HG02678 (cell line): ENCODE data around the gene EVA1B.

Experiments
- ATAC-seq: cut with Tn5 transposase; IDR thresholded peaks from one replicate; pipeline ENCODE4 v1.9.1; 2021; ENCODE audit warnings: mild to moderate bottlenecking, moderate library complexity; ENCODE audit not compliant: unreplicated experiment

The EVA1B gene

DNA sequence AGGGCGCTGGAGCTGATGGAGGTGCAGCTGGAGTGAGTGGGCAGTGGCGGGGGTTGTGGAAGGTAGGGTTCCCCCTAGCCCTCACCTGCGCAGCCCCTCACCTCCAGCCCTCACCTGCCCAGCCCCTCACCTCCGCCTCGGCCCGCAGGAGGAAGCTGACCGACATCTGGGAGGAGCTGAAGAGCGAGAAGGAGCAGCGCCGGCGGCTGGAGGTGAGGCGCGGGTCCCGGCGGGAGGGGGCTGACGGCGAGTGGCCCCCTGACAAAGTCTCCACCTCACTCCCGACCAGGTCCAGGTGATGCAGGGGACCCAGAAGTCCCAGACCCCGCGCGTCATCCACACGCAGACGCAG is 2.7 kb downstream of the EVA1B start:
- no peak for ATAC-seq

DNA sequence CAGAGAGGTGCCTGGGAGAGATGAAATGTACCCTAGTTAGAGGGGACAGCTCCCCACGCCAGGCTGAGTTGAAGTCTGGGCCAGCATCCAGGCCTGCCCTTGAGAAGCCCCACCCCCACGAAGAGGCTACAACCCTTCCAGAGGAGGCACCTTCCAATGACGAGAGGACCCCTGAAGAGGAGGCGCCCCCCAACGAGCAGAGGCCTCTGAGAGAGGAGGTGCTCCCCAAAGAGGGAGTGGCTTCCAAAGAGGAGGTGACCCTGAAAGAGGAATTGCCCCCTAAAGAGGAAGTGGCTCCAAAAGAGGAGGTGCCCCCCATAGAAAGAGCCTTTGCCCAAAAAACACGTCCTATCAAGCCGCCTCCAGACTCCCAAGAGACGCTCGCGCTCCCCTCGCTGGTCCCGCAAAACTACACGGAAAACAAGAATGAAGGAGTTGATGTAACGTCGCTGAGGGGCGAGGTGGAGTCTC is 3.1 kb downstream of the EVA1B start:
- no peak for ATAC-seq

DNA sequence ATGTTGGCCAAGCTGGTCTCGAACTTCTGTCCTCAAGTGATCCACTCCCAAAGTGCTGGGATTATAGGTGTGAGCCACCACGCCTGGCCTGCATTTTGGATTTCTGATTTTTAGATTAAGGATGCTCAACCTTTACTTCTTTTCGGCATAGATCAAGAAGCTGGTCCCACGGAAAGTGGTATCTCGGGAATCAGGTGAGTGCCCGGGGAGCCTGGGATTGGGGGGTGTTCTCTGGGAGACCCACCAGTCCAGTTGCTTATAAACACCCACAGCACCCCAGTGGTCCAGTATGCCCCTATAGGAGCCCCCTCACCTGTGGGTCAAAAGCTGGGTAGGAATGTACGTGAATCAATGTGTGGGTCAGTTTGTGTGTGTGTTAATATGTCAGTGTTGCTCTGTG is 14.0 kb downstream of the EVA1B start:
- ATAC-seq = no peak

DNA sequence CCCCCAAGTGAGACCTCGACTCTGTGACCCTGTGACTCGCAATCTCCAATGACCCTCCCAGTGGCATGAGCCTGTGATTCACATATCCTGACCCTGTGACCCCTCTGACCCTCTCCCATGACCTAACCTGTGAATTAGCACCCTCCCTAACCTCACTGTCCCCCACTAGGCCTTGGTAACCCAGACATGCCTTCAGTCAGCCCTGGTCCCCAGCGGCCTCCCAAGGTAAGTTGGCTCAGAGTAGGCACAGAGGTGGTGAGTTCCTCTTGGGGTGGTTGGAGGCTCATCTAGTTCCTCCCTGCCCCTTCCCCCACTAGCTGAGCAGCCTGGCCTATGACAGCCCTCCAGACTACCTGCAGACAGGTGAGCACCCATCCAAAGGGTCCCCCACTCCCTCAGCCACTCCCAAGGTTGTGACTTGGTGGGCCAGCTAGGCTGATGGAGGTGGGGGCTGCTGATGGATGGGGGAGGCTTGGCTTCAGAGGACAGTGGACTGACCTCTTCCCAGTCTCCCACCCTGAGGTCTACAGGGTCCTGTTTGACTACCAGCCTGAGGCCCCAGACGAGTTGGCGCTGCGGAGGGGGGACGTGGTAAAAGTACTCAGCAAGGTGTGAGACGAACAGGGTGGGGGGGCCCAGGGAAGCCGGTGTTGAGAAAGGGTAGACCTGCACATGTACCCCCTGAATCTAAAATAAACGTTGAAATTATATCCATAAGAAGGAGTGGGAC is 15.7 kb downstream of the EVA1B start:
- ATAC-seq = no peak

DNA sequence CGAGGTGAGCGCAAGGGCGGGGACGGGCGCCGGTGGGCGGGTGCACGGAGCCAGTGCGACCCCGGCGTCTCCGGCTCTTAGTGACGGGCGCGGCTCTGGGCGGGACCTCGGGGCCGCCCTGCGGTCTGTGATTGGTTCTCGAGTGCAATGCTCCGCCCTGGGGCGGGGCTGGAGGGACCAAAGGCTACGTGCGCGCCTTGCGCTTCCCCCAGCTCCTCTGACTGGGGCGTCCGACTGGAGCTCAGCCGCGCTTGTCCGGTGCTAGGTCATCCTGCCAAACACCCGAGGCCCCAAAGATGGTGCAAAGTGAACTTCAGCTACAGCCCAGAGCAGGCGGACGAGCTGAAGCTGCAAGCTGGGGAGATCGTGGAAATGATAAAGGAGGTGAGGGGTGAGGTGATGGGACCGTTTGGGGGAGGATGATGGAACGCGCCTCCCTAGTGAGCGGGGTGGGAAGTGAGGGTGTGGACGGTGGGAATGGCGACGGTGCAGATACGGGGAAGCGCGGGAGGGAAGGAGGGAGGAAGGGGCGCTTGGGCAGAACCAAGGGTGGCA is 16.5 kb downstream of the EVA1B start:
- peak; percentile 97 for ATAC-seq

DNA sequence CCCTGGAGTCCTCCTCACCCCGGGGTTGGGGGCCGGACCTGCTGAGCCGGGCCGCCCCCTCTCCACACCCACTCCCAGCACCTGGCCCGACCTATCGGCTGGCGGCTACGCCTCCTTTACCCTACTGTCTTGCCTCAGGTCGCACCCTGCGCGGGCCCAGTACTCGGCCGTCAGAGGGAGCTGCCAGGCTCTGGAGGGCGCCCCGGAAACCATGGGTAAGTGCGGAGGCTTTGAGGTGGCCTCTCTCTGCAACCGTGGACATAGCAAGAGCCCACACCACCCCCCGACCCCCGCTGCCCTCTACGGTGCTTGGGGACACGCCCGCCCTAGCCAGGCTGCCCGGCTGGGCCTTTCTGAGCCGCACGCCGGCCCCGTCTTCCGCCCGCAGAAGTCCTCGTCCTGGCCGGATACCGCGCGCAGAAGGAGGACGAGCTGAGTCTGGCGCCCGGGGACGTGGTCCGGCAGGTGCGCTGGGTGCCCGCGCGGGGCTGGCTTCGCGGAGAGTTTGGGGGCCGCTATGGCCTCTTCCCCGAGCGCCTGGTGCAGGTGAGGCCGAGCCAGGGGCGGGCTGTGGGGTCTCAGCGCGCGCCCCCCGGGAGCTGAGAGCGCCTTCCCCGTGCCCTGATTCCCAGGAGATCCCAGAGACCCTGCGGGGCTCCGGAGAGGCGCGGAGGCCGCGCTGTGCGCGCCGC is 17.1 kb downstream of the EVA1B start, which contains the start of gene SH3D21:
SH3D21 (plus strand) TSS at position 159 of the 692 bp plus-strand sequence; CDS start at position 212, 53 bp downstream.
- peak; percentile 35 for ATAC-seq

DNA sequence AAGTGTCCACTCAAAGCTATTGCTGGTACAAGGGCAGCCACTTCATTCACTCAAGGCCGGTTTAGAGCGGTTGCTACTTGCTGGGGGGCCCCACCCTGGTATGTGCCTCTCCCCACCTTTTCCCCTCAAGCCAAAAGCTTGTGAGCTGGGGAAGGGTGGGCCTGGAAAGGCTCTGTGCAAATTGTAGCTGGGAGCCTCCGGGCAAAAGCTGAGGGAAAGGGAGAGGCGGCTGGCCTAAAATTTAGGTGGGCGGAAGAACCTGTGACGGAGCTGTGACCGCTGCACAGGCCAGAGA is 17.6 kb downstream of the EVA1B start:
- ATAC-seq = no peak

DNA sequence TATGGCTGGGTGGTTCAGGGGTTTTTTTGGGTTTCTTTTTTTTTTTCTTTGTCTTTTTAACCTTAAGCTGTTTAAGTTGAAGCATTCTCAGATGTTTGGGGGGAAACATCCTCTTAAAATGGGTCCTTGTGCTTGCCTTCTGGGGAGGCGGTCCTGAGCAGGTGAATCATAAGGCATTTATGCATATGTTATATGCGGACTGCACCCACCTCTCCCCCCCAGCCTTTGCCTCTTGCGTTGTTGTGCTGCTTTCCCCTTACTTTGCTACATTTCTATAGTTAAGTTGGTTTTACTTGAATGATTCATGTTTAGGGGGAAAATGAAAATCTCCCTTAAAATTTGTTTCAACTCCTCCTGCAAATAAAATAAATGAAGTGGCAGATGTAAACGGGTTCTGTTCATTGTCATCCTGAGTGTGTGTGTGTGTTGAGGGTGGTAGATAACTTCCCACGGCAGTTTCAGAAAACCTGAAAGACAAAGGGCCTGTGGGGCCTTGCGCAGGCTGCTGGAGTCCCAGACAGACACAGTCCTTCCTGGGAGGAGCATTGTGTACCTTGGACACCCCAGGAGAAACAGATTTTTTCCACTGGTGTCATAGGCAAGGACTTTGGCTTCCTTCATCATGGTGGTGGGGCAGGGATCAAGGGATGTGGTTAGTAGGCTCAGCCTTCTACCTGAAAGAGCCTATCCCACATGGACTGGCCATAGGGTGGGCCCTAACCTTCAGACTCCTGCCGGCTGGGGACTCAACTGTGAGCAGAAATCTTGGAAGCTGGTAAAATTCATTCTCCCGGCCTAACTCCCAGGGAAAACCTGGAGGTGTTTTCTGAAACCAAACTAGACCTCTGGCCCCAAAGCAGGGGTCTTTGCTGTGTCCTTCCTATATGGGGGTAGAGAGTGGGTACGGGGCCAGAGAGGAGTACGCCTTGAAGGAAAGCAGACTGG is 18.2 kb downstream of the EVA1B start:
- no peak for ATAC-seq

DNA sequence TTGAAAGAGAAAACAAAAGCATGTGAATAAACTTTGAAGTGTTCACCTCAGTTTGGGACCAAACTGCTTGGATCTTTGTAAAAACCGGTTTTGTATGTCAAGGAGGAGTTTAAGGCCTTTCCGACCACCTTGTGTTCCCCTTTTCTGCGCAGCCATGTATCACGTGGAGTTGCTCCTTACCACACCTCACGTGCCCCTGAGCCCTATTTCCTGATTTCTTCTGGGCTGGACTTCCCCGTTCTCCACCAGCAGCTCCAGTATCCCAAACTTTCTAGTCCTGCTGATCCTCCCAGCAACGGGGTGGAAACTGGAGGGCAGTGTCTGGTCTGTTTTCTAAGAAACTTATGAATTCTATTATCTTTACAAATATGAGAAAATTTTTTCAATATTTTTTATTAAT is 18.9 kb downstream of the EVA1B start:
- no peak for ATAC-seq

DNA sequence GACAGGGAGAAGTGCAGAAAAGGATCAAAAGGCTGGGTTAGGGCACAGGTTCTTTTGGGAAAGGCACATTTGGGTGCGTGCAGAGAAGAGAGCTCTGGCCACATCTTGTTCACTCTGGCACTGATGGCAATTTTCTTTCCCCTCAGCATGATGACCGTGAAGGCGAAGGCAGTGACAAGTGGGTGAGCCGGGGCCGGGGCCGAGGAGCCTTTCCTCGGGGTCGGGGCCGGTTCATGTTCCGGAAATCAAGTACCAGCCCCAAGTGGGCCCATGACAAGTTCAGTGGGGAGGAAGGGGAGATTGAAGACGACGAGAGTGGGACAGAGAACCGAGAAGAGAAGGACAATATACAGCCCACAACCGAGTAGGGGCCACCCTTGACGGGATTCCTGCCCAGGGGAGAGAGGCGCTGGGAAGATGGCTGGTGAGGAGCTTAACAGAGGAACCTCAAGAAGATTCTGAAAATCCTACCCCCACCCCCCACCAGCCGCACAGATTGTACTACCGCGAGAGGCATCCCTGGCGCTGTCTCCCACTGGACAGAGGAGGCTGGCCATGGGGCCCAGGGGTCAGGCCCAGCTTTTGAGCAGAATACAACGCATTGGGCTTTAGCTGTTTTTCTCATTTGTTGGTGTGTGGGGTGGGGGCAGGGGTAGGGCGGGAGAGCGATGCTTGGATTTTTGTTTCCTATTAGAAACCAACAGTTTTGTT is 19.6 kb downstream of the EVA1B start:
- ATAC-seq = no peak

DNA sequence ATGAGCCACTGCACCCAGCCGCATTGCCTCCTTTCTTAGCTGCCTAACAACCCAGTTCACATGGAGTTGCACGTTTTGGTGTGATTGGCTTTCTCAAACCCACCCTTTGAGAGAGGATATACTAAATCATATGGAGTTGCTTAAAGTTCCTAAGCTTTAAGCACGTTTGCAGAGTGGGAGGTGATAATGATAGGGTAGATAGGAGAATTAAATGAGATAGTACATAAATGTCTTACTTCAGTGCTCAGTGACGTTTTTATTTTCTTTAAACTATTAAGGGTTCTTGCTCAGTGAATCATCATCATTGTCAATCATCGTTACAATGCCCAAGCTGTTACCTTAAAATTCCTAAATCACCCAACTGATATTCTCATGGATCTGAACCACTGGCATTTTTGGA is 20.2 kb downstream of the EVA1B start:
- no peak for ATAC-seq

DNA sequence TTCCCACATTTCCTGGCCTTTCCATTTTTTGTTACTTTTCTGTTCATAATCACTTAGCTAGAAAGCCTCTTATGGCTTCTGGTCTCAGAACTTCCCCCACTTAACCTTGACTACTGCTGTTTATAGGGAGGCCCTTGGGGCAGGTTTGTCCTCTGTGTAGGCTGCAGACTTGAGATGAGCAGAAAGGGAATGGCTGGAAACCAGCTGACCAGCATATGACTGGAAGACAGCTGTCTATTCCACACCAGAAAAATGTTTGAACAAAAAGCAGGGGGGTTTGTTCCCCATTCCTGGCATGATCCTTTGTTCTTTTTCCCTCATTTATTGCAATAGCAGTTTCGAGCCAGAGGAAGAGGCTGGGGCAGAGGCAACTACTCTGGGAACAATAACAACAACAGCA is 22.2 kb downstream of the EVA1B start:
- ATAC-seq = no peak

DNA sequence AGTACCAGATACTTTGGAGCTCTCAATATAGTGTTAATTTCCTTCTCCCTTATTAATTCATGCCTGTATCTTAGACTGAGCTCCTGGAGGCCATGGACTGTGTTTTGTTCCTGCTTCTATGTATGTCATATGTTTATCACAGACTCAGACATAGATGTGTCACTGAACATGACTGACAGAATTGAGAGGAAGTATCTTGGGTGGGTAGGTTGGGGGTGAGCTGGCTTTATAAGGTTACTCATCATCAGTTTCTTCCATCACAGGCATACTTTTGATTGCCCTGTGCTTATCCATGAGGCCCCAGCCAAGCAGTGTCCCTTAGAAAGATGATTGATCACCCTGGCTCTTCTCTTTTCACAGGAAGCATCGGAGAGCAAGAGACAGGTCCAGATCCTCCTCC is 22.9 kb downstream of the EVA1B start:
- ATAC-seq = no peak

DNA sequence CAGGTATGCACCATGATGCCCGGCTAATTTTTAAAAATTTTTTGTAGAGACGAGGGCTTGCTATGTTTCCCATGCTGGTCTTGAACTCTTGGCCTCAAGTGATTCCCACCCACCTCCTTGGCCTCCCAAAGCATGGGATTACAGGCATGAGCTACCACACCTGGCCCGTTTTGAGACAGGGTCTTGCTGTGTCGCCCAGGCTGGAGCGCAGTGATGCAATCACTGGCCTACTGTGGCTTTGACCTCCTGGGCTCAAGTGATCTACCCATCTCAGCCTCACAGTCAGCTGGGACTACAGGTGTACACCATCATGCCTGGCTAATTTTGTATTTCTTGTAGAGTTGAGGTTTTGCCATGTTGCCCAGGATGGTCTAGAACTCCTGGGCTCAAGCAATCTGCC is 24.8 kb downstream of the EVA1B start:
- ATAC-seq = no peak

DNA sequence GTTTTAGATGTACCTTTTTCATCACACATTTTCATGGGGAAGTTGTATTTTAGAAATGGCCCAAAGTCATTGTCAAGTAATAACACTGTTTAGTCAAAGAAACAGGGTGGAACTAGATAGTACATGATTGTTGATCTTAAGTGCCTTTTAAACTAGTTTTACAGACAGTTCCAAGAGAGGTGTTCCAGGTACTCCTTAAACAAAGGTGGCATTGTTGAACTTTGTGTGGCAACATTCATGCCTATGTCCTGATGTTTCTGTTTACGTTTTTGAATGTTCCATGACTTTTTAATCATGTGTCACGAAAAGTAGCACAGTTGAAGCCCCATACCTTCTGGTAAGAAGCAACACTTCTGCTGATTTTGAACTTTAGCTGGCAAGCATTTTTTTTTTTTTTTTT is 26.4 kb downstream of the EVA1B start:
- ATAC-seq = no peak

DNA sequence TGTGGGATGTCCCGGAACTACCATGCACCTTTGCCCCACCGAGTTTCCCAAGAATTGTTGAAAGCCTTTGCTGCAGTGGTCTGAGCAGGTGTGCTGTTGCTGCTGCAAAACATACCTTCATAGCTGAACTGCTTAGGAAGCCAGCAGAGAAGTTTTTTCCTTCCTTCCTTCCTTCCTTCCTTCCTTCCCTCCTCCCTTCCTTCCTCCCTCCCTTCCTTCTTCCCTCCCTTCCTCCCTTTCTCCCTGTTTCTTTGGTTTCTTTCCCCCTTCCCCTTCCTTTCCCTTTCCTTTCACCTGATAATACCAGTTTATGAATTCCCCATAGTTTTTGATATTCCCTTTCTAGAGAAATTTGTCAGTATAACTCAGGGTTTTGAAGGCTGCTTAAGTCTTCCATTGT is 28.1 kb downstream of the EVA1B start:
- ATAC-seq = no peak

DNA sequence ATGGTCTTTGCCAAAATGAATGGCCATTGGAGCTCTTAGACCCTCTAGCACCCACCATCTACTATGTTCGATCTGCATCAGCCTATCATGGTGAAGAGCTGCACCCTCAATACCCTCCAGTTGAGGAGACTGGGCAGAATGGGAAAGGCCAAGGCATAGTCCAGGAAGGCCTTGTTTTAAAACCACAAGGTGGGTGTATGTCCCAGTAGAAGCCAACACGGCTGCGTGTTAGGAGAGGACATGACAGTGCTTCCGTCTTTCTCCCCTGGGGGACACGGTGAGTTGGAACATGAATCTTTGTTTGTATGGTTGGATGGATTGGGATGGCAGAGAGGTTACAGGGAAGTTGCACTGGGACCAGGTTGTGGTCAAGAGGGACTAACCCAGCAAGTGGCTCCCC is 35.9 kb downstream of the EVA1B start:
- no peak for ATAC-seq

DNA sequence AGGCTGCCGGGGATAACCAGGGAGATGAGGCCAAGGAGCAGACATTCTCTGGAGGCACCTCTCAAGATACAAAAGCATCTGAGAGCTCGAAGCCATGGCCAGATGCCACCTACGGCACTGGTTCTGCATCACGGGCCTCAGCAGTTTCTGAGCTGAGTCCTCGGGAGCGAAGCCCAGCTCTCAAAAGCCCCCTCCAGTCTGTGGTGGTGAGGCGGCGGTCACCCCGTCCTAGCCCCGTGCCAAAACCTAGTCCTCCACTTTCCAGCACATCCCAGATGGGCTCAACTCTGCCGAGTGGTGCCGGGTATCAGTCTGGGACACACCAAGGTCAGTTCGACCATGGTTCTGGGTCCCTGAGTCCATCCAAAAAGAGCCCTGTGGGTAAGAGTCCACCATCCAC is 36.6 kb downstream of the EVA1B start:
- no peak for ATAC-seq

DNA sequence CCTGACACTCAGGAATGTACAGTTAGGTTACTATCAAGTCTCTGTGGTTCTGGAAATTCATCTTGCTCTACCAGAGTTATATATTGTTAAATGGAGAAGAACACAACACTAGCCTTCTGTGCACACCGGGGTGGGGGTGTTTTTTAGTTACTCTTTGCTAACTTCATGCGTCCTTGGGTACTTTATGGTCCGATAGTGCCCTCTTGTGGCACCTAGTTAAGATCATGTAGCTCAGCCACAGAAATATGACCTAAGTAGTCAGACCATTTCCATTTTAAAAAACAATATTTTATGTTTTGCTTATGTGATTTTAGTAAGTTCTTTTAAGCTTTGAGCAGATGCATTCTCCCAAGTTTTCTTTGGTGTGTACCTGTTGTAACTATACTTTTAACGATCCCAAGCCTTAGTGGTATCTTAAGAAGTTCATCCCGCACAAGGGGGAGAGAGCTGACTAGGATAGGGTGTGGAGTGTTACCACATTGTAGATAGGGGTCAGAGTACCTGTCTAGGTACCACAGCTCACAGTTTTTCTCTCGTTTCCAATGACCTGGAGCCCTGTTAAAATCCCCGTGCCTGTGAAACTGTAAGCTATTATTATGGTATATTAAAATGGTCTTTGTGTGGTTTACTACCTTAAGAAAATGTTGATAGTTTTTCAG is 37.9 kb downstream of the EVA1B start:
- no peak for ATAC-seq

DNA sequence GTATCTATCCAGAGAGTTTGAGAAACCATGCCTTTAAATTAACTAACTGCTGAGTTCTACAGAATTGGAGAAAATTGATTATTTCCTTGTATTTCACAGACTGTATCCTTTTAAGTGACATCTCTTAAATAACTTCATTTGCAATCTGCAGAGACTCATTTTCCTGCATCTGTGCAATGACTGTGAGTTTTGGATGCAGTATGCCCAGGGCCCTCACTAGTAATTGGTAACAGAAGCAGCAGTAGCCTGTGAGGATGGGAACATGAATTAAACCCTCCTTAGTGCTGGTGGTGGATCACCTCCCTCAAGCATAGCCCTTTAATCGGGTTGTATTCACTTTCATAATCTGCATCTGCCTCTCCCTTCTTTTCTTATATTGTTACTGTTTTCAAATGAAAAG is 38.9 kb downstream of the EVA1B start:
- ATAC-seq = no peak
